ENCODE data around the gene ZPR1.
"Not testable (repeated sequence)": the region's sequence is repeated elsewhere in the genome, so short reads cannot be mapped to it uniquely, and the experiment has no call there.

The ZPR1 gene

DNA sequence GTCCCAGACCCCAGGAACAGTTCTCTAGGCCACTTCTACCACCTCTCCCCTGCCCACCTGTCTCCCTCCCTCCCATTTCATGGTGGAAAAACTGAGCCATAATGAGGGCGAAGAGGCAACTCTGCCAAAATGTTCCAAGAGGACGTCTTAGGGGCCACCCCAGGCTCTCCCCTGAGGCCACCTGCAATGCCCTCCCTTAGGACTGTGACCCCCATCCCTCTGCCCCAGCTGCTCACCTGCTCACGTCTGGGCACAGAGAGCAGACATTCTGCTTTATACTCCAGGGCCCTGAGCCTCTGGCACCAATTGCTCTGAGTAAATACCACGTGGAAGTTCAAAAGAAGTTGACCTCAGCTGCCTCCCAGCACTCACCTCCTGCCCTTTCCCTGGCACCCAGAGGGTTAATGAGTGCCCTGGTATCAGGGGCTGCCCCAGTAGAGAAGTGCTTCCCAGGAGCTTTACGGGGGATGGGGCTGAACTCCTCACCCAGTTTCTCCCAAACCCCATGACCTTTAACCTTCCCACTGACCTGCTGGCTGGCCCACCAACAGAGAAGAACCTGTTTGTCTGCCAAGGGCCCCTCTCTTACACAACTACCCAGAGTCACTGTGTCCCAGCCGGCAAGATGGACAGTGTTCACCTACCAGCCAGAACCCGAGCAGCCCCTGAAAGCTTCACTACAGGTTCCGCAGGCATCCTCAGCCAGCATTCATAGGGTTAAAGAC lies 4.5 kb upstream of the ZPR1 start:
- DNase-seq = no peak

DNA sequence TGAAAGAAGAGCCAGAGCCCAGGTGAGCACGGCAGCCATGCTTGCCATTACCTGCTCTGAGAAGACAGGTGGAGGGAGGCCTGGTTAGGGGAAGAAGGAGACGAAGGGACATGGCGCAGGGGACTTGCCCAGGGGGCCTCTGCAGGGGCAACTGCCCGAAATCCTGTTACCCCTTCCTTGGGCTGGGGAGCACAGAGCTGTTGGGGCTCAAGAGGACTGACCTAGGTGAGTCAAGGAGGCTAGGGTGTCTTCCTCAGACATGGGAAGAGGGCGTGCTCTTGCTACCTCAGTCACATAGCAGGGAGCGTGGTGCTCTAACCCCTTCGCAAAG lies 4.0 kb upstream of the ZPR1 start, which contains the start of gene APOA5:
TSS of gene APOA5 (minus strand) at position 67 of the 331 bp plus-strand sequence. CDS start at position 48, 19 bp downstream.
- DNase-seq = no peak

DNA sequence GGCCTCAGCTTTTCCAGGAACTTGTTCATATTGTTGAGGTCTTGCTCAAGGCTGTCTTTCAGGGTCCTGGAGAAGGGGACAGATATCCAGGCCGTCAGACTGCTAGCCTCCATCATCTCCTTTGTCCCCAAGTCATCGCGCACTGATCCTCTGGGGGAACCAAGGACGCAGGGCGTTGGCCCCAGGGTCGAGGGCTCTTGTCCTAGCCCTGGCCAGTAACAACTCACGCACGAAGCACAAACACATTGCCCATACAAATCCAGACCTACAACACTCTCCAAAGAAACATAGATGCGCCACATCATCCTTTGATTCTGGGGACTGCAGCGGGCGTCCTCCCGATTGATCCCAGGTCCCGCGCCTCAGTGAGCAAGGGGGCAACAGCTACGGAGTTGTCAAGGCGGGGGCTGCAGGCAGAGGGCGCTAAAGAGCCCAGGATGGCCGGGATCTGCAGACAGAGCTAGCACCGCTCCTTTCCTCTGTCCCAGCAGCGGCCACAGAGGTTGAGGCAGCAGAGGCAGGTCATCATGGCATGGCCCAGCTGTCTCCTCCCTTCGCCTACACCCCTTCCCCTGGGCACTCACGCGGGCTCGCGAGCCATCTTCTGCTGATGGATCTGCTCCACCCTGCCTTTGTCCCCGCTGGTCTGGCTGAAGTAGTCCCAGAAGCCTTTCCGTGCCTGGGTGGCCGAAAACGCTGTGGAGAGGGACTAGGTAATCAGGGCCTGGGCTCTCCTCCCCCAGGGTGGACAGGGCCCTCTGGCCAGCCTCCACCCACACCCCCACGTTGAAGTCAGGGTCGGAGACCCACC lies 3.4 kb upstream of the ZPR1 start:
- peak; percentile 67 for DNase-seq

DNA sequence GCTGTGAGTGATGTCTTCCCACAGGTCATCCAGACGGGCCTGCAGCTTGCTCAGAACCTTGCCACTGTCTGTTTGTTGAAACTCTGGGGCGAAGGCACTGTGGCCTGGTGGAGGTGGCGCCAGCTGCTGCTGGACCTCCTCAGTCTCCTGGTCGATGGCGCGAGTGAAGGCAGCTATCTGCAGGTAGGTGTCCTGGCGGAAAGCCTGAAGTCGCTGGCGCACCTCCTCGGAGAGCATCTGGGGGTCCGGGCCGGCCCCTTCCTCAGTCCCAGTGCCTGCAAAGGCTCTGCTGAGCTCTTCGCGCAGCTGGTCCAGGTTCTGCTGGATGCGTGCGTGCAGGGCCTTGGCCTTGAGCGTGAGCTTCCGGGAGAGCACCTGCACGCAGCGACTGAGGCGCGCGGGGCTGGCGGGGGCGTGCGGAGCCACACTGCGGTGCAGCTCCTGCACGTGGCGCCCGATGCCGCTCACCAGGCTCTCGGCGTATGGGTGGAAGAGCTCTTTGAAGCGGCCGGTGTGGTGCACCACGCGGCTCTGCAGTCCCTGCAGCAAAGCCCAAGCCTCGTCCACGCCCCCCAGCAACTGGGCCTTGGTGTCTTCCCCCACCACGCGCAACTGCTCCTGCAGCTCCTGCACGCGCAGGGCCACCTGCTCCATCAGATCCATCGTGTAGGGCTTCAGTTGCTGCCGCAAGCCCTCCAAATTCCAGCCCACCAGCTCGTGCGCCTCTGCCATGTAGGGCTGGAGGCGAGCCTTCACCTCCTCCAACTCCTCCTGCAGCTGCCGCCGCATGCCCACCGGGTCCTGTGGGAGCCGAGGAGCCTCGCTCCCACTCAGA lies 2.6 kb upstream of the ZPR1 start:
- DNase-seq = no peak

DNA sequence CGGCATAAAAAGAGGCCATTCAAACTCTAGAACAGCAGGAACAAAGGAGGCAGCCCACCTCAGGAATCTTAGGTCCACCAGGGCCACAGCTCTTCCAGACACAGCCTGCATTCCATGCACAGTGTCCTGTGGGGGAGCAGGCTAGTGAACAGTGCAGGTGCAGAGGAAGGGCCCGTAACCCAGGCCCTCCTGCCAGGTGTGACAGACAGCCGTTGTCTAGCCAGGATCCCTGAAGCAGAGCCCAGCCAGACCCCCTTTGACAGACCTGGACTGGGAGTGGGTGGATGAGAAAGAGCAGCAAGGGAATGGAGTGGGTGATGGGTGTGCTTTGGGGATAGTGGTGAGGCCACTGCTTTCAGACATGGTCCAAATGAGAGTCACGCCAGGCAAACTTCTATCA lies 1.2 kb upstream of the ZPR1 start:
- DNase-seq = no peak

DNA sequence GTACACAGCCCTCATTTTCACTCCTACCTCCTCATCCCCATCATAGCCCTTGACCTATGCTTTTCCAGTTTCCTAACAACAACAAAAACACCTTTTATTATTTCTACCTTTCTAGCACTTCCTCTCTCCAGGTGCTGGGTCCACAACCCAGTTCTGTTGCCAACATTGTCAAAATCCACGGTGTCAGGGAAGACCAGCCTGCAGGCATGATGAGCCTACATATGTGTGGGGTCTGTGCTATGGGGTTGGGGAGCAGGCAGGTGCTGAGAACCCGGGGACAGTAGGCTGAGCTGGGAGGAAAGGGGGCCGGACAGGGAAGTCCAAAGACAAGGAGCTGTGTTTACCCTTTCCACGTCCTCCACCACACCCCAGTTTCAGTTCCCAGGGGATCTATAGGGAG lies 711 bp upstream of the ZPR1 start:
- no peak for DNase-seq

DNA sequence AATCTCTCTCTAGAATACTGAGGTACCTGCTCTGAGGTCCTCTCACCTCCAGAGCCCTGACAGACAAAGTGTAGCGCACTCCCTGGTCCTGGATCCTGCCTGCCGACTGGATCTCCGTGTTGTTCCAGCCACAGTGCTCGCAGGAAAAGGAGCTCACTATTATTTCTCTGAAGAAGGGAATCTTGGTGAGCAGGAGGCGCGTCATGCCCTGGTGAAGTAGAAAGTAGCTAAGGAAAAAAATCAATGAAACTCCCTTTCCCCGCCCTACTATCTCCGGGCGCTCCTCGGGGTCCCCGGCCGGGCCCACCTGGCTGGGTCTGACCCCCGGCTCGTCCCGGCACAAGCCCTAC lies 412 bp downstream of the ZPR1 start:
- no peak for DNase-seq

DNA sequence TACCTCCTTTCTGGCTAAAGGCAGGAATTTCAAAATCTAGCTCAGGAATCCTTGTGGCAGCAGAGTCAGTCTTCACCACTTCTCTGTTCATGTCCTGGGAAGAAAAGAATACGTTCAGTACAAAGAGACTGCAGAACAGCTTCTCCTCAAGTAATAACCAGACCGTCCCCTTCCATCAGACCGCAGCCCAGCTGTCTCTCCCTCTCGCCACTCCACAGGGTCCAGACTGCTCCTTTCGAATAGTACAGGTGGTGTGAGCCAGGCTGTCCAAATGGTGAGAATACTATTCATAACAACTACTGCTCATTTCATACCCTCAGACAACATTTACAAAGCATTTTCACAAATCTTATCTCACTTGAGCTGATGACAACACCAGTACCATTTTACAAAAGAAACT lies 857 bp downstream of the ZPR1 start:
- DNase-seq = no peak

DNA sequence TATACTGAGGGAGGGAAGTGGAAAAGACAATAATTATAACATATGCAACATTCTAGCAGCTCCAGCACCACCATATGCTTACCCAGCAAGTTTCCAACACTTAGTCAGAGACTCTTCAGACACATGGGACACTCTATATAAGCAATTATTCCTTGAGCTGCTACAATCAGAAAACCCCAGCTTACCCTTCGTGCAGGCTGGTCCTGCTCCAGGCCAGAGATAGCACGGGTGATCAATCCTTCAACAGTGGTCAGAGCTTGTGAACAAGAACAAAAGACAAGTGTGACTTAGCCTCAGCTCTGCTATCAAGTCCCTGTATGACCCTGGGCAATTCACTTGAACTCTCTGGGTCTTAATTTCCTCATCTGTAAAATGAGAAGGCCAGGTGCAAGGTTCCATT lies 1.5 kb downstream of the ZPR1 start:
- DNase-seq = no peak

DNA sequence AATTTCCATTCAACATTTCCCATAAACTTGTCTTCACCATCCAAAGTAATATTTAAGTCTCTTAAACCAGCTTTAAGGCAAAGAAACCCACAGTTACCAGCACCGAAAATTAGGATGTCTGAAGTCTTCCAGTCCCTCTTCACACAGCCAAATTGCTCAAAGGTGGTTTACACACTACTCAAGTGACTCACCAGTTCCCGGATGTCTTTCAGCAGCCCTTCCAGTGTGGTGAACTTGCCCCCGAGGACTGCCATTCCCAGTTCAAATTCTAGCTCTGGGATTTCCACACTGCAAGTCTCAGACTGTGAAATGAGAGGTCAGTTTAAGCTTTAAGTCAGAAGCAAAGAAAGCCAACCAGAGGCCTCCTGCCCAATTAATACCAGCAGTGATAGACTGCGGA lies 5.1 kb downstream of the ZPR1 start:
- no peak for DNase-seq

DNA sequence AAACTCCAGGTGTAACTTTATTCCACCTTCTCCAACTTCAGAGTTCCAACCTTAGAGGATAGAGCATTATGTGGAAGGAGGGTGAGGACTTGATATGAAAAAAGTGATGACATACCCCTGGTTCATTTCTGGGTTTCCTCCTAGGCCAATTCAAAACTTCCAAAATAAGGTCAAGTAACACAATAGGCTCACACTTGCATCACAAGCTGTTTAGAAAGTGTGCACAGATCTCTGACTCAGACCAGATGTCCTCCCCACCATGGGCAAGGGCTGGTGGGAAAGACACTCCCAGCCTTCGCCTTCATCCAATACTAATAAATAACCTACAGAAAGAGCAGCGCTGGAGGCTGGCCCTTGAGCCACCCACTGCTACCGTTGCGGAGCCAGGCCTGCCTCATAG lies 9.3 kb downstream of the ZPR1 start:
- DNase-seq = no peak

DNA sequence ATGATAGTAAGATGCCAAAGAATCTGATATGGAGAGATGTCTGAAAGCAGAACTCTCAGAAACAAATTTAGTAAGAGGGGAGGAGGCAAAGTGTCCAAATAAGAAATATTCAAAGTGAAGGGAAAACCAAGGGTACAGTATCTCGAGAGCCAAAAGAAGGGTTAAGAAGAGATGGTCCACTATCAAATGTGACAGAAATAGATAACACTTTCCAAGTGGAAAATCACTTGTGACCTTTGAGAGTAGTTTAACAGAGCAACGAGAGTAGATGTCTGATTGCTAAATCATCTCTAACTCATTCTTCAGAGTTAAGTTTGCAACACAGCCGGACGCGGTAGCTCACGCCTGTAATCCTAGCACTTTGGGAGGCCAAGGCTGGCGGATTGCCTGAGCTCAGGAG lies 10.8 kb downstream of the ZPR1 start:
- DNase-seq = no peak

DNA sequence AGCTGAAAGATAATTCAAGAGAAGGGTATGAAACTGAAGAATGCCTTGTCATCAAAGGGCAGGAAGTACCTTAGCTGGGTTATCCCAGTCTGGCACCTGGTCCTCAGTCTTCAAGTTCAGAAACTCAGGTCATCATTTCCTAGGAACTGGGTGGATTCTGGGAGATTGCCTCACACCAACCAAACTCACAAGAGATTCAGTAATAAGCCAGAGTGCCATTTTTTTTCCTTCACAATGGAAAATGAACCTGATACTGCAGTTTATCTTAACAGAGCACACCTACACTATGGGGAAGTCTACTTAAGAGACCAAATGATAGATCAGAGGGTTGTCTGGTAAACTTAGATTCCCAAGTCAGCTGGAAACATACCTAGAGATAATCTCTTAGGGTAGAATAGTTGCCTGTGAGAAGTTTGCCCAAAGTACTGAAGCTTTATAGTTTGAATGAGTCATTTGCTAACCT lies 11.3 kb downstream of the ZPR1 start:
- no peak for DNase-seq

DNA sequence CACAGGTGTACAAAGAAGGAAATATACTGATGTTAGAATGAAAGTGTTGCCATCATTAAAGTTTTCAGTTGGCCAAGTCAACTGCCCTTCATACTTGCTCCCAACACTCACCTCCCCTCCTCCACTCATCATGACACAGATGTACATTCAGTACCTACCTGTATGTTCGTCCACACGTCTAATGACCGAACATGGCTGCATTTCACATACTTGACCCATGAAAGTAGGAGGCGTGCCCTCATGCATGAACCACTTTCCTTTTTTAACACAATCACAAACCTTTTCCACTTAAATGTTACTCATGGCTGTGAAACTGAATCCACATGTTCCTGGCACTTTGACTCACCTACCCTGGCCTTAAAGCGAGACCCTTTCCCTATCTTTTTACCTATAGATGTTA lies 11.8 kb downstream of the ZPR1 start:
- DNase-seq = no peak

DNA sequence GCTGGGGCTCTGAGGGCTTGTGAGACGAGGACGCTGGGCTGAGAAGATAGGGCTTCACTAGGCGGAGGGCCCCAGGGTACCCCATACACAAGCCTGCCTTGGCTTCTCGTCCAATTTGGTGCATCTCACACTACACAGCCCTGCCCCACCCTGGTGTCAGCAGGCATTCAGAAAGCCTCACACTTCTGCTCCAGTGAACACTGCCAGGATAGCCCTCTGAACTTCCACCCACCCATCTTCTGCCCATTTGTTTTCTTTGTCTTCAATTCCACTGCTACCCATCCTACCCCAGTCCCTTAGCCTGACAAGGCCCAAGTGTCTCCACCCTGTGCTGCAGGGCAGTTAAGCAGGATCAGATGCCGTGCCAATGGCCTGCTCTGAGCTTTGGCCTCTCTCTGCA lies 13.2 kb downstream of the ZPR1 start:
- DNase-seq = no peak

DNA sequence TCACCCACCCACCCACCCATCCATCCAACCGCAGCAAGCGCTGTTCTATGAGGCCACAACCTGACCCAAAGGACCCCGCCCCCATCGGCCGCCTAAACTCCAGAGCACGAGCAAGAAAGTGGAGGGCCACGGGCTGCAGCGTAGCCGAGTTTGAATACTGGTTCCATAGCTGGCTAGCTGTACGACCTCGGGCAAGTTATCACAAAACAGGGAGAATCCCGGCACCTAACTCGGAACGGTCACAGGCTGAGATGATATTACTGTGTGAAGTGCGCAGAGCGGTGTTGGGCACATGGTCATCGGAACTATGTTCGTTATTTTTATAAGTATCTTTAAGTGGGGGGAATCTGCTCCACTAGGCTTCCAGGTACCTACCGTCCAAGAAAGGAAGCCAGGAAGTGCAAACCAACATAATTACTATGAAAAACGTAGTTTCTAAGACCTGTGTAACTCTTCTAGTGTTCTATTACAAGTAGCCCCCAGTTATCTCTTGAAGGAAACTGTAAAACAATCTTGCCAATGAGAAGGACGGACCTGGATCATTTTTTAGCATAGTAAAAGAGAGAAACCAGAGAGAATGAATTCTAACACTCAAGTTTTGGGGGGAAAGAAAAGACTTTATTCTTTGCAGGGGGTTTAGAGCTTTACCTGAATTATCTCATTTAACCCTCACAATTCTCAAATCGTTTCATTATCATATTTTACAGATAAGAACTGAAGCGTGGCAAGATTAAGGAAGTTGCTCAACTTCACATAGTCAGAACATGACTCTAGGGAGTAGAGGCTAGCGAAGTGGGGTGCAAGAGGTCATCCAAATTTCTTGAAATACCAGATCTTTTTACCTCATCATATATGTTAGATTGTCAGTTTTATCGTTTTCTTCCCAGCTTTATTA lies 14.4 kb downstream of the ZPR1 start:
- DNase-seq = no peak

DNA sequence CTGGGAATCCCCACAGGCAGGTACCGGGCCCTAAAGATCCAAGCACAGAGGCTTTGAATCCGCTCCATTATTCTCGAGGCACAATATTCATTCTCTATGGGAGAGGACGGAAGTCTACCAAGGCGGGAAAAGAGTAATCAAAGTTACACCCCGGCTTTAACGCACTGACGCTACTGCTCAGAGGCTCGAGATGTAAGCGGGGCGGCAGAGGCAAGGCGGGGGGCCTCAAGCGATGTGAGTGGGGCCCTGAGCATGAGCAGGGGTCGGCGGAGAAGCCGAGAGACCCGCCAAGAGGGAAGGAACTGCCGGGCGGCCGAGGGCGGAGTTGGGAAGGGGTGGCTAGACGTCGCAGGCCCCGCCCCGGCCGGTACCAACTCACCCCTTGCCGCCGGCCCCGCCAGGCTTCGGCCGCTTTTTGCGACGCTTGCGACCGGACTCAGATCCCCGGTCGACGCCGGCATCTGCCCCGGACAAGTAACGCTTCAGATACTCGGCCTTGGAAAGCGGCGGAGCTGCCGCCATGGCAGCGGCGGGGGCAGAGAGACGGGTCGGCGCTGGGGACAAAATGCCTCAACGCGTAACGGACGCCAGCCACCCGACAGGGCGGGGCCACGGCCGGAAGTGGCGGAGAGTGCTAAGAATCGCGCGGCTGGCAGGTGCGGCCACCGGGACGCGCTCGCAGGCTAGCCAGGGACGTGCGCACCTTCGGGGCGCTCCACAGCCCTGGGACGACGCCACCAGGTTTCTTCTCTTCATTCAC lies 15.2 kb downstream of the ZPR1 start, which contains the start of gene BUD13:
TSS of gene BUD13 (minus strand) at position 545 of the 760 bp plus-strand sequence. CDS start at position 522, 23 bp downstream.
- DNase-seq = peak; percentile 92

DNA sequence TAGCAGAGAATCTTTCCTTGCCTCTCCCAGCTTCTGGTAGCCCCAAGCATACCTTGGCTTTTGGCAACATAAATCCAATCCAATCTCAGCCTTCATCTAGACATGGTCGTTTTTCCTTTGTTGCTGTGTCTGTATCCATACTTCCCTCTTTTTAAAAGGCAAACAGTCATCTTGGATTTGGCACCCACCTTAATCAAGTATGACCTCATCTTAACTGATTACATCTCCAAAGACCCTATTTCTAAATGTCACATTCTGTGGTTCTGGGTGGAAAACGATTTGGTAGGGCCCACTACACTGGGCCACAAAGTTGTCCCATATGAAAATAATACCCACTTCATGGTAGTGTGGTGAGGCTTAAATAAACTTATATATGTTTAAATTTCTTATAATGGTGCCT lies 15.9 kb downstream of the ZPR1 start:
- no peak for DNase-seq

DNA sequence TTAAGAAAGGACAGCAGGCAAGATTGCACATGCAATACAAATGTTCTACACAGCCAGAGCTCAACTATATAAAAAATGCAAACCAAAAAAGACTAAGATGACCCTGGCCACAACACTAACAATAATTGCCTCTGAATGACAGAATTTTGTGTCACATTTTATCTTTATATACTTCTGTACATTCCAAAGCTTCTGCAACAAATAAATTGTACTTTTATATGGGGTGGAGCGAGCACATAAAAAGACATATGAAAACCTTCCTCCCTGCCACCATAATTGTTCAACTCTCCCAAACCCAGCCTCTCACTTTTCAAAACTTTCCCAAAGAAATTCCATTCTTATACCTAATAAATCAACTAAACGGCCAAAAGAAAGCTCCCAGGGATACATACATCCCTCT lies 25.7 kb downstream of the ZPR1 start:
- no peak for DNase-seq

DNA sequence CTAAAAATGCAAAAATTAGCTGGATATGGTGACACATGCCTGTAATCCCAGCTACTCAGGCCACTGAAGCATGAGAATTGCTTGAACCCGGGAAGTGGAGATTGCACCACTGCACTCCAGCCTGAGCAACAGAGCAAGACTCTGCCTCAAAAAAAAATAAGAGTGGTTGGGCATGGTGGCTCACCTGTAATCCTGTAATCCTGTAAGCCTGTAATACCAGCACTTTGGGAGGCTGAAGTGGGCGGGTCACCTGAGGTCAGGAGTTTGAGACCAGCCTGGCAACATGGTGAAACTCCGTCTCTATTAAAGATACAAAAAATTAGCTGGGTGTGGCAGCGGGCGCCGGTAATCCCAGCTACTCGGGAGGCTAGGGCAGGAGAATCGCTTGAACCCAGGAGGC lies 31.8 kb downstream of the ZPR1 start:
- not testable (repeated sequence) for DNase-seq

DNA sequence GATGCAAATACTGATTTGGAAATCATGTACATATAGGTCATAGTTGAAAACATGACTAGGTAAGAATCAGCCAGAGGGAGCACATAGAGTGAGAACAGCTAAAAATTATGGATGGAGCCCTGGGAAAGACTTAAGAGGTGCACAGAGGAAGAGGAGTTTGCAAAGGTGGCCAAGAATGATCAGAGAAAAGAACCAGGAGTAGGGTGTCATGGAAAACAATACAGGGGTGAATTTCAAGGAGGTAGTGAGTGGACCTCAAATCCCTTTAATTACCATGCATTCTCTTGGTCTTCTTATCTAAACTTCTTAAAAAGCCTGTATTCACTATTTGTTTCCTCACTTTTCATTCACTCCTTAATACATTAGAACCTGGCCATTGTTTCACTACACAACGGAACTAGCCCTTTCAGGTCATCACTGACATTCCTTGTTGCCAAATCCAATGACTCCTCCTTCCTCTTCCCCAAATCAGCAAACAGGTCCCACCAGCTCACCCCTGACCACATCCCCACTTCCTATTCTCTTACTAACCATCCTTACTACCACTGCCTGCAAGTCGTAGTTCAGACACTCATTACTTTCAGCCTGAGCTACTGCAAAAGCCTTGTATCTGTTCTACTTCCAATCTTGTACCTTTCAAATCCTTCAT lies 37.6 kb downstream of the ZPR1 start:
- no peak for DNase-seq
